Ectodermal cell (in vitro differentiated cells): ENCODE measurements around the gene RCOR1.

Experiments
- H3K27ac ChIP-seq: 2 replicates; pipeline ENCODE4 v1.7.0; 2013; ENCODE audit warnings: mild to moderate bottlenecking, low read depth, low read length; ENCODE audit not compliant: insufficient read depth, poor library complexity, severe bottlenecking
- H3K27me3 ChIP-seq: 2 replicates; pipeline ENCODE4 v1.7.0; 2013; ENCODE audit warnings: mild to moderate bottlenecking, low read length; ENCODE audit not compliant: insufficient read depth, control insufficient read depth, poor library complexity, severe bottlenecking
- H3K36me3 ChIP-seq: one replicate; pipeline ENCODE4 v1.7.0; 2013; ENCODE audit warnings: low read length; ENCODE audit not compliant: control insufficient read depth, insufficient read depth
- H3K4me1 ChIP-seq: one replicate; pipeline ENCODE4 v1.7.0; 2013; ENCODE audit warnings: low read length; ENCODE audit not compliant: control insufficient read depth, insufficient read depth
- H3K4me3 ChIP-seq: 2 replicates; pipeline ENCODE4 v1.7.0; 2013; ENCODE audit warnings: low read depth, low read length, control low read depth; ENCODE audit not compliant: insufficient read depth
- H3K9me3 ChIP-seq: 2 replicates; pipeline ENCODE4 v1.7.0; 2013; ENCODE audit warnings: mild to moderate bottlenecking, low read length, moderate library complexity; ENCODE audit not compliant: control insufficient read depth
- WGBS, 2 experiments: methylation state at CpG; one replicate each; pipeline ENCODE4 v1.1.7; 2013; ENCODE audit warnings: missing lambda C conversion rate in 2 of 2; 5-methylcytosine and 5-hydroxymethylcytosine counted together

RCOR1 gene

GRCh38 chr14:102556098-102556677, 36.3 kb upstream of the RCOR1 start:
- H3K27me3 ChIP-seq: no peaks in the 10 kb centered on the region
- no peak overlapping the region for H3K27ac ChIP-seq
- no peaks in the 10 kb centered on the region for H3K9me3 ChIP-seq
- peaks cover 4% of the 10 kb centered on the region for H3K4me1 ChIP-seq
- no peaks in the 10 kb centered on the region for H3K36me3 ChIP-seq
- no peak overlapping the region for H3K4me3 ChIP-seq
- 96 to 97% methylated on average over 14 of the region's 14 CpGs for WGBS, 2 experiments

GRCh38 chr14:102557434-102558226, 34.8 kb upstream of the RCOR1 start:
- Histone ChIP-seq H3K4me3 (no peak overlapping the region), H3K4me1 (no peaks in the 10 kb centered on the region), H3K36me3 (no peaks in the 10 kb centered on the region), H3K9me3 (no peaks in the 10 kb centered on the region), H3K27me3 (no peaks in the 10 kb centered on the region), H3K27ac (no peak overlapping the region)
- WGBS, 2 experiments: 87 to 90% methylated on average over 12 of the region's 12 CpGs

- 76 to 82% methylated on average over 4 of the region's 4 CpGs for WGBS, 2 experiments
- no peak overlapping the region for H3K4me3 ChIP-seq
- H3K27me3 ChIP-seq: no peaks in the 10 kb centered on the region
- H3K9me3 ChIP-seq: no peaks in the 10 kb centered on the region
- H3K27ac ChIP-seq: no peak overlapping the region
- H3K4me1 ChIP-seq: no peaks in the 10 kb centered on the region
- H3K36me3 ChIP-seq: no peaks in the 10 kb centered on the region
Observed at GRCh38 chr14:102558556-102558955, 33.9 kb upstream of the RCOR1 start.

- Histone ChIP-seq H3K9me3 (no peaks in the 10 kb centered on the region), H3K27ac (no peak overlapping the region), H3K27me3 (no peaks in the 10 kb centered on the region), H3K4me3 (no peak overlapping the region), H3K4me1 (no peaks in the 10 kb centered on the region), H3K36me3 (no peaks in the 10 kb centered on the region)
- WGBS, 2 experiments: 90 to 91% methylated on average over 14 of the region's 14 CpGs
Observed at GRCh38 chr14:102560458-102561261, 31.8 kb upstream of the RCOR1 start.

GRCh38 chr14:102565331-102565887, 27.0 kb upstream of the RCOR1 start:
- no peaks in the 10 kb centered on the region for H3K27me3 ChIP-seq
- H3K27ac ChIP-seq: no peak overlapping the region
- no peaks in the 10 kb centered on the region for H3K4me1 ChIP-seq
- 89 to 90% methylated on average over 10 of the region's 10 CpGs for WGBS, 2 experiments
- no peaks in the 10 kb centered on the region for H3K9me3 ChIP-seq
- H3K36me3 ChIP-seq: no peaks in the 10 kb centered on the region
- H3K4me3 ChIP-seq: no peak overlapping the region

- no peaks in the 10 kb centered on the region for H3K4me1 ChIP-seq
- no peaks in the 10 kb centered on the region for H3K36me3 ChIP-seq
- H3K27ac ChIP-seq: no peak overlapping the region
- H3K4me3 ChIP-seq: no peak overlapping the region
- 94 to 95% methylated on average over 6 to 7 of the region's 7 CpGs for WGBS, 2 experiments
- no peaks in the 10 kb centered on the region for H3K9me3 ChIP-seq
- no peaks in the 10 kb centered on the region for H3K27me3 ChIP-seq
Observed at GRCh38 chr14:102565959-102566358, 26.5 kb upstream of the RCOR1 start.

GRCh38 chr14:102568115-102568614, 24.3 kb upstream of the RCOR1 start:
- no peaks in the 10 kb centered on the region for H3K36me3 ChIP-seq
- no peaks in the 10 kb centered on the region for H3K9me3 ChIP-seq
- H3K27me3 ChIP-seq: no peaks in the 10 kb centered on the region
- H3K27ac ChIP-seq: no peak overlapping the region
- 52 to 62% methylated on average over 7 of the region's 7 CpGs for WGBS, 2 experiments
- H3K4me1 ChIP-seq: no peaks in the 10 kb centered on the region
- H3K4me3 ChIP-seq: no peak overlapping the region

- Histone ChIP-seq H3K36me3 (no peaks in the 10 kb centered on the region), H3K27ac (no peak overlapping the region), H3K4me1 (no peaks in the 10 kb centered on the region), H3K9me3 (no peaks in the 10 kb centered on the region), H3K27me3 (no peaks in the 10 kb centered on the region), H3K4me3 (no peak overlapping the region)
- WGBS, 2 experiments: 87 to 91% methylated on average over 9 of the region's 9 CpGs
Observed at GRCh38 chr14:102570334-102570995, 22.0 kb upstream of the RCOR1 start.

GRCh38 chr14:102571043-102571442, 21.4 kb upstream of the RCOR1 start:
- Histone ChIP-seq H3K27ac (no peak overlapping the region), H3K36me3 (no peaks in the 10 kb centered on the region), H3K4me3 (no peak overlapping the region), H3K27me3 (no peaks in the 10 kb centered on the region), H3K9me3 (no peaks in the 10 kb centered on the region), H3K4me1 (no peaks in the 10 kb centered on the region)
- 92 to 97% methylated on average over 2 of the region's 2 CpGs for WGBS, 2 experiments
